ENCODE results near the gene HMOX1.

Gene HMOX1

GRCh38 chr22:35346596-35347220 is 34.2 kb upstream of the HMOX1 start:
- POLR2A ChIA-PET: no interaction called here
- Histone ChIP-seq H3K9me3 (ENCODE audit: control extremely low read depth in 1 of 5, control insufficient read depth in 4 of 5, insufficient read depth in 2 of 5, low read depth in 1 of 5, low read length in 4 of 5) (no peaks in the 10 kb centered on the region), H3K27me3 (replicated peaks in 2 of 5; ENCODE audit: control insufficient read depth in 4 of 5, insufficient read depth in 5 of 5, low read length in 4 of 5) (peaks cover 0 to 8% (median 4%) of the 10 kb centered on the region in 5 experiments), H3K27ac (ENCODE audit: insufficient read depth in 1 of 2, low read depth in 1 of 2, low read length in 2 of 2, poor library complexity in 1 of 2, severe bottlenecking in 2 of 2) (no peak overlapping the region), H3K4me3 (ENCODE audit: control insufficient read depth in 1 of 7, extremely low read depth in 1 of 7, insufficient read depth in 4 of 7, low read depth in 2 of 7, low read length in 6 of 7) (no peak overlapping the region), H3K4me1 (ENCODE audit: control extremely low read depth in 1 of 4, control insufficient read depth in 4 of 4, insufficient read depth in 4 of 4, low read length in 3 of 4) (peaks cover 0 to 22% (median 19%) of the 10 kb centered on the region in 4 experiments), H3K36me3 (ENCODE audit: control insufficient read depth in 4 of 4, insufficient read depth in 4 of 4, low read length in 3 of 4) (peaks cover 0 to 28% (median 16%) of the 10 kb centered on the region in 4 experiments)
- CTCF ChIA-PET: interaction anchor here (0.7 to 6.4 kb wide), 4 partner anchors 9 to 63 kb away, joined by 3 to 50 read pairs (median 3); no protein-coding TSS in a partner anchor
- DNase-seq: no peak
- 95% methylated on average over 15 of the region's 19 CpGs for WGBS (ENCODE audit: insufficient coverage)

- H3K9me3 ChIP-seq (ENCODE audit: control extremely low read depth in 1 of 5, control insufficient read depth in 4 of 5, insufficient read depth in 2 of 5, low read depth in 1 of 5, low read length in 4 of 5): no peaks in the 10 kb centered on the region
- no peak overlapping the region for H3K4me3 ChIP-seq (ENCODE audit: control insufficient read depth in 1 of 7, extremely low read depth in 1 of 7, insufficient read depth in 4 of 7, low read depth in 2 of 7, low read length in 6 of 7)
- ChIA-PET POLR2A (no interaction called here), CTCF (interaction anchor here (1.5 to 6.4 kb wide), 2 partner anchors 10 to 62 kb away, joined by 3 to 50 read pairs; no protein-coding TSS in a partner anchor)
- 100% methylated on average over 6 of the region's 10 CpGs for WGBS (ENCODE audit: insufficient coverage)
- DNase-seq: no peak
- H3K4me1 ChIP-seq (ENCODE audit: control extremely low read depth in 1 of 4, control insufficient read depth in 4 of 4, insufficient read depth in 4 of 4, low read length in 3 of 4): peaks cover 0 to 27% (median 24%) of the 10 kb centered on the region in 4 experiments
- peaks cover 0 to 8% (median 4%) of the 10 kb centered on the region in 5 experiments for H3K27me3 ChIP-seq (replicated peaks in 2 of 5; ENCODE audit: control insufficient read depth in 4 of 5, insufficient read depth in 5 of 5, low read length in 4 of 5)
- H3K27ac ChIP-seq (ENCODE audit: insufficient read depth in 1 of 2, low read depth in 1 of 2, low read length in 2 of 2, poor library complexity in 1 of 2, severe bottlenecking in 2 of 2): no peak overlapping the region
- peaks cover 0 to 24% (median 14%) of the 10 kb centered on the region in 4 experiments for H3K36me3 ChIP-seq (ENCODE audit: control insufficient read depth in 4 of 4, insufficient read depth in 4 of 4, low read length in 3 of 4)
Observed at GRCh38 chr22:35347462-35347861, 33.4 kb upstream of the HMOX1 start.

- peaks cover 0 to 33% (median 30%) of the 10 kb centered on the region in 4 experiments for H3K4me1 ChIP-seq (ENCODE audit: control extremely low read depth in 1 of 4, control insufficient read depth in 4 of 4, insufficient read depth in 4 of 4, low read length in 3 of 4)
- POLR2A ChIA-PET: no interaction called here
- no peak overlapping the region for H3K27ac ChIP-seq (ENCODE audit: insufficient read depth in 1 of 2, low read depth in 1 of 2, low read length in 2 of 2, poor library complexity in 1 of 2, severe bottlenecking in 2 of 2)
- H3K4me3 ChIP-seq (ENCODE audit: control insufficient read depth in 1 of 7, extremely low read depth in 1 of 7, insufficient read depth in 4 of 7, low read depth in 2 of 7, low read length in 6 of 7): no peak overlapping the region
- WGBS (ENCODE audit: insufficient coverage): 97% methylated on average over 17 of the region's 18 CpGs
- no peaks in the 10 kb centered on the region for H3K9me3 ChIP-seq (ENCODE audit: control extremely low read depth in 1 of 5, control insufficient read depth in 4 of 5, insufficient read depth in 2 of 5, low read depth in 1 of 5, low read length in 4 of 5)
- peaks cover 0 to 8% (median 4%) of the 10 kb centered on the region in 5 experiments for H3K27me3 ChIP-seq (replicated peaks in 2 of 5; ENCODE audit: control insufficient read depth in 4 of 5, insufficient read depth in 5 of 5, low read length in 4 of 5)
- no peak for DNase-seq
- H3K36me3 ChIP-seq (ENCODE audit: control insufficient read depth in 4 of 4, insufficient read depth in 4 of 4, low read length in 3 of 4): peaks cover 0 to 19% (median 13%) of the 10 kb centered on the region in 4 experiments
- CTCF ChIA-PET: interaction anchor here (0.6 to 6.4 kb wide), 5 partner anchors 10 to 583 kb away, joined by 3 to 50 read pairs (median 3); no protein-coding TSS in a partner anchor
Observed at GRCh38 chr22:35348026-35348590, 32.8 kb upstream of the HMOX1 start.

GRCh38 chr22:35348703-35349102 is 32.2 kb upstream of the HMOX1 start:
- H3K4me3 ChIP-seq (ENCODE audit: control insufficient read depth in 1 of 7, extremely low read depth in 1 of 7, insufficient read depth in 4 of 7, low read depth in 2 of 7, low read length in 6 of 7): no peak overlapping the region
- peaks cover 0 to 14% (median 8%) of the 10 kb centered on the region in 4 experiments for H3K36me3 ChIP-seq (ENCODE audit: control insufficient read depth in 4 of 4, insufficient read depth in 4 of 4, low read length in 3 of 4)
- no peak overlapping the region for H3K27ac ChIP-seq (ENCODE audit: insufficient read depth in 1 of 2, low read depth in 1 of 2, low read length in 2 of 2, poor library complexity in 1 of 2, severe bottlenecking in 2 of 2)
- peaks cover 0 to 8% (median 4%) of the 10 kb centered on the region in 5 experiments for H3K27me3 ChIP-seq (replicated peaks in 2 of 5; ENCODE audit: control insufficient read depth in 4 of 5, insufficient read depth in 5 of 5, low read length in 4 of 5)
- H3K4me1 ChIP-seq (ENCODE audit: control extremely low read depth in 1 of 4, control insufficient read depth in 4 of 4, insufficient read depth in 4 of 4, low read length in 3 of 4): peaks cover 0 to 38% (median 34%) of the 10 kb centered on the region in 4 experiments
- DNase-seq: no peak
- ChIA-PET POLR2A (no interaction called here), CTCF (interaction anchor here (0.6 to 6.4 kb wide), 5 partner anchors 13 to 582 kb away, joined by 3 to 50 read pairs (median 3); no protein-coding TSS in a partner anchor)
- H3K9me3 ChIP-seq (ENCODE audit: control extremely low read depth in 1 of 5, control insufficient read depth in 4 of 5, insufficient read depth in 2 of 5, low read depth in 1 of 5, low read length in 4 of 5): no peaks in the 10 kb centered on the region
- whole genome bisulfite sequencing (ENCODE audit: insufficient coverage): 97% methylated on average over 4 of the region's 5 CpGs

GRCh38 chr22:35349368-35349703 is 31.6 kb upstream of the HMOX1 start:
- Histone ChIP-seq H3K4me1 (ENCODE audit: control extremely low read depth in 1 of 4, control insufficient read depth in 4 of 4, insufficient read depth in 4 of 4, low read length in 3 of 4) (peaks cover 0 to 38% (median 34%) of the 10 kb centered on the region in 4 experiments), H3K27me3 (replicated peaks in 2 of 5; ENCODE audit: control insufficient read depth in 4 of 5, insufficient read depth in 5 of 5, low read length in 4 of 5) (peaks cover 0 to 8% (median 4%) of the 10 kb centered on the region in 5 experiments), H3K36me3 (ENCODE audit: control insufficient read depth in 4 of 4, insufficient read depth in 4 of 4, low read length in 3 of 4) (peaks cover 0 to 10% (median 6%) of the 10 kb centered on the region in 4 experiments), H3K27ac (ENCODE audit: insufficient read depth in 1 of 2, low read depth in 1 of 2, low read length in 2 of 2, poor library complexity in 1 of 2, severe bottlenecking in 2 of 2) (no peak overlapping the region), H3K4me3 (ENCODE audit: control insufficient read depth in 1 of 7, extremely low read depth in 1 of 7, insufficient read depth in 4 of 7, low read depth in 2 of 7, low read length in 6 of 7) (no peak overlapping the region), H3K9me3 (ENCODE audit: control extremely low read depth in 1 of 5, control insufficient read depth in 4 of 5, insufficient read depth in 2 of 5, low read depth in 1 of 5, low read length in 4 of 5) (no peaks in the 10 kb centered on the region)
- 85% methylated on average over 7 of the region's 9 CpGs for WGBS (ENCODE audit: insufficient coverage)
- ChIA-PET CTCF (interaction anchor here (0.9 to 6.4 kb wide), 7 partner anchors 14 to 233 kb away, joined by 3 to 50 read pairs (median 10); no protein-coding TSS in a partner anchor), POLR2A (no interaction called here)
- no peak for DNase-seq

- H3K27ac ChIP-seq (ENCODE audit: insufficient read depth in 1 of 2, low read depth in 1 of 2, low read length in 2 of 2, poor library complexity in 1 of 2, severe bottlenecking in 2 of 2): no peak overlapping the region
- WGBS (ENCODE audit: insufficient coverage): 67% methylated on average over 15 of the region's 17 CpGs
- H3K9me3 ChIP-seq (ENCODE audit: control extremely low read depth in 1 of 5, control insufficient read depth in 4 of 5, insufficient read depth in 2 of 5, low read depth in 1 of 5, low read length in 4 of 5): no peaks in the 10 kb centered on the region
- peaks cover 0 to 7% (median 3%) of the 10 kb centered on the region in 4 experiments for H3K36me3 ChIP-seq (ENCODE audit: control insufficient read depth in 4 of 4, insufficient read depth in 4 of 4, low read length in 3 of 4)
- peaks cover 0 to 38% (median 34%) of the 10 kb centered on the region in 4 experiments for H3K4me1 ChIP-seq (ENCODE audit: control extremely low read depth in 1 of 4, control insufficient read depth in 4 of 4, insufficient read depth in 4 of 4, low read length in 3 of 4)
- ChIA-PET CTCF (interaction anchor here (0.8 to 6.4 kb wide), 13 partner anchors 13 to 274 kb away, joined by 3 to 50 read pairs (median 6); no protein-coding TSS in a partner anchor), POLR2A (interaction anchor here (1.1 kb wide), 1 partner anchor 22 kb away, joined by 4 read pairs; no protein-coding TSS in a partner anchor)
- H3K4me3 ChIP-seq (ENCODE audit: control insufficient read depth in 1 of 7, extremely low read depth in 1 of 7, insufficient read depth in 4 of 7, low read depth in 2 of 7, low read length in 6 of 7): peak overlapping the region in 1 of 7 experiments; percentile 70
- peaks cover 0 to 8% (median 4%) of the 10 kb centered on the region in 5 experiments for H3K27me3 ChIP-seq (replicated peaks in 2 of 5; ENCODE audit: control insufficient read depth in 4 of 5, insufficient read depth in 5 of 5, low read length in 4 of 5)
- peak in 2 of 3 donors; percentile 55 to 58 for DNase-seq
Observed at GRCh38 chr22:35349704-35350538, 31.0 kb upstream of the HMOX1 start.
